ENCODE data around the gene TYW5. TPM values are rescaled to one million over a fixed set of nuclear protein-coding genes. Genes with fewer than 3 reads are reported as not detected.

Gene TYW5, protein sequence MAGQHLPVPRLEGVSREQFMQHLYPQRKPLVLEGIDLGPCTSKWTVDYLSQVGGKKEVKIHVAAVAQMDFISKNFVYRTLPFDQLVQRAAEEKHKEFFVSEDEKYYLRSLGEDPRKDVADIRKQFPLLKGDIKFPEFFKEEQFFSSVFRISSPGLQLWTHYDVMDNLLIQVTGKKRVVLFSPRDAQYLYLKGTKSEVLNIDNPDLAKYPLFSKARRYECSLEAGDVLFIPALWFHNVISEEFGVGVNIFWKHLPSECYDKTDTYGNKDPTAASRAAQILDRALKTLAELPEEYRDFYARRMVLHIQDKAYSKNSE
- polyA plus RNA-seq (ENCODE audit: insufficient read length in 12 of 12): 10 to 100 TPM in 5 of 12 donors, 1 to 10 TPM in 6, not detected in 1; 6.7 to 12.6 (median 9.3) TPM
- long read RNA-seq, donor 1, full-length matches to known transcripts: 2 of 2 reads
- long read RNA-seq, donor 1, partial matches to known transcripts: 0 of 2 reads
- long read RNA-seq, donor 1, other reads (novel, unspliced or antisense): 0 of 2 reads
- long read RNA-seq, donor 2, full-length matches to known transcripts: 1 of 40 reads
- long read RNA-seq, donor 2, partial matches to known transcripts: 16 of 40 reads
- long read RNA-seq, donor 2, other reads (novel, unspliced or antisense): 23 of 40 reads
- long read RNA-seq, donor 3: 0 reads
- long read RNA-seq, donor 4: 0 reads
- long read RNA-seq, donor 5, full-length matches to known transcripts: 2 of 62 reads
- long read RNA-seq, donor 5, partial matches to known transcripts: 17 of 62 reads
- long read RNA-seq, donor 5, other reads (novel, unspliced or antisense): 43 of 62 reads
- long read RNA-seq, donor 6: 0 reads
- long read RNA-seq, donor 7, full-length matches to known transcripts: 1 of 1 reads
- long read RNA-seq, donor 7, partial matches to known transcripts: 0 of 1 reads
- long read RNA-seq, donor 7, other reads (novel, unspliced or antisense): 0 of 1 reads
- long read RNA-seq, donor 8, full-length matches to known transcripts: 4 of 4 reads
- long read RNA-seq, donor 8, partial matches to known transcripts: 0 of 4 reads
- long read RNA-seq, donor 8, other reads (novel, unspliced or antisense): 0 of 4 reads
- long read RNA-seq, donor 9, full-length matches to known transcripts: 1 of 1 reads
- long read RNA-seq, donor 9, partial matches to known transcripts: 0 of 1 reads
- long read RNA-seq, donor 9, other reads (novel, unspliced or antisense): 0 of 1 reads
- long read RNA-seq, donor 10, partial matches to known transcripts: 5 of 5 reads
- long read RNA-seq, donor 10, other reads (novel, unspliced or antisense): 0 of 5 reads
- long read RNA-seq, donor 11, full-length matches to known transcripts: 1 of 1 reads
- long read RNA-seq, donor 11, partial matches to known transcripts: 0 of 1 reads
- long read RNA-seq, donor 11, other reads (novel, unspliced or antisense): 0 of 1 reads

- DNase-seq: peak; percentile 89
Observed at GRCh38 chr2:199955339-199956061, at the start of gene TYW5, which contains the start of gene MAIP1. Gene TYW5 (minus strand): TSS chr2:199955491. CDS start chr2:199955470, 21 bp downstream. Gene MAIP1 (plus strand): TSS chr2:199955582. CDS start chr2:199955799, 217 bp downstream.

GRCh38 chr2:200003444-200003843, 48.2 kb upstream of the TYW5 start:
- DNase-seq: no peak

DNA sequence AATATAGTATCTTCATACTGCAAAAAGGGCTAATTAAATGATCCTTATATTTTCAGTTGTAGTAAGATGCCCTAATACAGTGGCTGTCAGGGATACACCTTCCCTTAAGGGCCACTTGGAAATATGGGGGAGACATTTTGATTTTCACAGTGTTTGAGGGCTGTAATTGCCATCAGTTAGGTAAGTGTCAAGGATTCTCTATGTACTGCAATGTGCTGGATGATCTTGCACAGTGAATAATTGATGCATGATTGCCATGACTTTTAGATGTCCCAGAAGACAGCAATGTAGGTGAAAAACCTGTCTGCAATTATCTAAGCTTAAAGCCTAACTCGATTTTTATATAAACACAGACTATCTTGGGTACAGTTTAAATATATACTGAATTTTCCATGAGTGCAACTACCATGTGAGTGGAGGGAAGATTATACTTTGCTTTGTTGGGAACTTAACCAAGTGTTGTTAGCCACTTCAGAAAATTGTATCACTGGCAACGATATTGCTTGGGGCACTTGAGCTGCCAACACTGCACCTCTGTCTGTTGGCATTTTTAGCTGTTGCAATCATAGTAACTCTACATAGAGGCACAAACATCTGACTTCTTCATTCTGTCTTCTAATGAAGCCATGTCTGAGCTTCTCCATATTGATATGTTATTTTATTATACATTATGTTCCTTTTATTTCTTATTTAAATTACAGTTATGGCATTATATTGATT, 45.3 kb upstream of the TYW5 start:
- no peak for DNase-seq

DNA sequence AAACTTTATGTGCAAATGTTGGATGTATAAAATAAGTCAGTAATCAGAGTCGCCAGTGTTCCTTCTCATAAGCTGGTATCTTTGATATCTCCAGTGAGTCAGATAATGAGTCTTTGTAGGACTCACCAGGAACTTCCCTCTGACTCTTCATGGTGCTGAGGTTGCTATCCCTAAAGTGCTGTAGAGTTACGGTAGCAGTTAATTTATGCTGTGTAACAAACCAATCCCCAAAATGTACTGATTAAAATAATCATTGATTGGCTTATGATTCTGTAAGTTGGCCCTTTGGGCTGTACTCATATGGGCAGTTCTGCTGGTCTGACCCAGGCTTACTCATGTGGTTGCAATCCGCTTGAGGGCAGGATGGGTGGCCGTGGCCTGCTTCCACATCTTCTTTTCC, 43.9 kb upstream of the TYW5 start:
- no peak for DNase-seq

GRCh38 chr2:199997296-199997695, 42.0 kb upstream of the TYW5 start:
- DNase-seq: no peak

- no peak for DNase-seq
Observed at GRCh38 chr2:199994896-199995295, 39.6 kb upstream of the TYW5 start.

GRCh38 chr2:199994371-199994770, 39.1 kb upstream of the TYW5 start:
- no peak for DNase-seq

DNA sequence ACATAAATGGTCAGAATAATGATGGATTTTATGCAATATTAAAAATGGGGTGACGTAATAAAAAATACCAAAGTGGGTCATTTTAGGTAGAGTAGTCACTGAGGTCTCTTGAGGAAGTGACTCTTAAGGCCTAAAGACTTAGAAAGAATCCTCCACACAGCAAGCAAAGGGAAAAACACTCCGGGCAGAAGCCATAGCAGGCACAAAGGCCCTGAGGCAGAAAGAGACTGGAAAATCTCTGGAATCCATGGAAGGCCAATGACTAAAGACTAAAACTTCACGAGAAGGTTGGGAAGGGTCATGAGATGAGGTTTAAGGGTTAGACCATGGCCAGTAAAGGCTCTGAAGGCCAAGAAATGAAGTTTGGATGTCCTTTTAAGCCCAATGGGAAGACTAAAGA, 37.0 kb upstream of the TYW5 start:
- no peak for DNase-seq

- DNase-seq: no peak
Observed at GRCh38 chr2:199991691-199992090, 36.4 kb upstream of the TYW5 start.

DNA sequence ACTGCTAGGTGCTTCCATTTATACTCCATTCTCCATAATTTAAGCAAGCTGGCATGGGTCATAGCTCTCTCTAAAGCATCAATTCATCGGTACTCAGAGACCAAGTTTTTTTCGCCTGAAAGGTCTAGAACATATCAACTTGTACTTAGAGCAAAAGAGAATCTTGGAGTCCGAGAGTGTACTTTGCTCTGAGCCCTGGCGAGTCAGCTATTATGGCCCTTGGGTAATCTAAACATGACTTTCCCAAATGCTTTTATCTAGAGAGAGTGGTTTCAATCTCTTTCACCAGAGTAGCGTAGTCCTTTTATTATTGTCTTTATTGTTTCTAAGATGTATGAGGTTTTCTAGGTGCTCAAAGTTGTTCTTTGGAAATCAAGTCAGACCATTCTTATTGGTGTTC, 34.5 kb upstream of the TYW5 start:
- DNase-seq: no peak

GRCh38 chr2:199988151-199988550, 32.9 kb upstream of the TYW5 start:
- DNase-seq: peak; percentile 74

- DNase-seq: no peak
Observed at GRCh38 chr2:199987586-199987985, 32.3 kb upstream of the TYW5 start.

DNA sequence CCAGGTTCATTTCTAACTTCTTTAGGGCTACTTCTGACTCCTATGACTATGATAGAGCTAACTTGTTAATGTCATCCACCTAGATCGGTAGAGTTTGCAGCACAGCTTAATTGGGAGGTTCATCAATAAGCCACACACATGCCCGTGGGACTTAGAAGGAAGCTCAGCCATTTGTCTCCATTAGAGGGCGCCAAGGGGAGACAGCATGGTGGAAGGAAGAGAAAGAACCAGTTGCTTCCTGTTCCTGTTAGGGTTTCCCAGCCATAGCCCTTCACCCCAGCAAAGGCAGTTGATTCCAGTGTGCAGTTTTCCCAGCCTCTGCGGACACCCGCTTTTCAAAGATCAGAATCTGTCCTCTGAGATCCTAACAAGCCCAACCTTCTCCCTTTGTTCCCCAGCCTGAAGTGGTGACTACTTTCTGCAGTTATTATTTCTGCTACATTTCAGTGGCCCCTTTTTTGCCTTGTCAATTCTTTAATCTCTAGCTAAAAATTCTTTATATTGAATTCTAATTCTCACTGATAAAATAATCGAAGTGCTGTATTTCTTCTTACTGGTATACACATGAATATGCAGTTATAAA, 30.4 kb upstream of the TYW5 start:
- DNase-seq: peak; percentile 56

- DNase-seq: peak; percentile 75
Observed at GRCh38 chr2:199984755-199985154, 29.5 kb upstream of the TYW5 start.

GRCh38 chr2:199984159-199984558, 28.9 kb upstream of the TYW5 start:
- DNase-seq: no peak

GRCh38 chr2:199983534-199983933, 28.2 kb upstream of the TYW5 start:
- DNase-seq: no peak

DNA sequence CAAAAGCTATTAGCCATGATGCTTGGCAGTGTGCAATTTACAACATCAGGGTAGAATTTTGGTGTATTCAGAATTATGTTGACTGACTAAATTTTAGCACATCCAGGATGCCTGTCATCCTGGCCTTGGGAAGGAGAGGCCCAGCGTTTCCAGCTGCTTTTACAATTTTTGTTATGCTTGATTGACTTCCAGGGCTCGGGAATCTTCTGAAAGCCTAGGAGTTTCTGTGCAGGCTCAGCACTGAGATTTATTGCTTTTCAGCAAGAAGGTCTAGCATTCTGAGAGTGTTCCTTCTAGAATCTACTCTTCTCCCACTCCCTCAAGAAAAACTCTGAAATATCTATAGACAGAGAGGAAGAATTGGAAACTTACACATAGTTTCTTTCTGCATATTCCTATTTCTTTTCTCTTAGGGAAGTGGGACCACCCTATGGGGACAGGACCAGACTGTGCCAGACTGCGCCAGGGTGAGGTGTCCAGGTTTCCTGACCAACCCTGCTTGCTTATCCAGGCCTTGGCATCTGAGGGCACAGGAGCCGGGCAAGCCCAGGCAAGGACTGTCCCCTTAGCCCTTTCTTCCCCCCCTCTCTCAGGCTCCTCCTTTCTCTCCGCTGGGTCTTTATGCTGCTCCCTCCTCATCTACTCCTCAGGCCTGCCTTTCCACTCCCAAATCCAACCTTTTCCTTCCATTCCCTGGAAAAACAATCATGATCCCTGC, 27.0 kb upstream of the TYW5 start:
- peak; percentile 41 for DNase-seq

- peak; percentile 91 for DNase-seq
Observed at GRCh38 chr2:199979832-199980628, 24.7 kb upstream of the TYW5 start.
